ENCODE results near the gene FHOD1. TPM values are rescaled to one million over a fixed set of nuclear protein-coding genes. Genes with fewer than 3 reads are reported as not detected.

FHOD1 gene
- total RNA-seq, 1 experiment from 2014 or later: 45.5 TPM

DNA sequence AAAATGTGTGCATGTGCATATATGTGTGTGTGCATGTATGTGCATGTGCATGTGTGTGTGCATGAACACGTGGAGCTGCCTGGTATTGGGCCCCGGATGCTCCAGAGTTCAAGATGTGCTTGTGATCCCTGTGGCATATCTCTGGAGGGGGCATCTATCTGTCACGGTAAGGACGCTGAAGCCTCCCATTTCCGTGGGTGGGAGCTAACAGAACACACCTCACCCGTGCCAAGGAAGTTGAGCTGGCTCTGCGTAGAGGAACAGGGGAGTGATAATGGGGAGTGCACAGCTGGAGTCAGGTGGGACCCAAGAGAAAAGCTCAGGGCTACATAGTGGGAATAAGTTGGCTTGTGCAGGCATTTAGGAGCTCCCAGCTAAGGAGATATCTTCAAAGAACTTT, 35.6 kb downstream of the FHOD1 start:
- H4K20me1 ChIP-seq (ENCODE audit: low read length): no peaks in the 10 kb centered on the region
- no peak overlapping the region for H2AFZ ChIP-seq (ENCODE audit: low read length)
- ATAC-seq: no peak
- H3K4me3 ChIP-seq (ENCODE audit: low read length): no peak overlapping the region
- DNase-seq: no peak
- peaks cover 3% of the 10 kb centered on the region for H3F3A ChIP-seq (ENCODE audit: low read length, unreplicated experiment)
- TF ChIP-seq, protein P1, sequence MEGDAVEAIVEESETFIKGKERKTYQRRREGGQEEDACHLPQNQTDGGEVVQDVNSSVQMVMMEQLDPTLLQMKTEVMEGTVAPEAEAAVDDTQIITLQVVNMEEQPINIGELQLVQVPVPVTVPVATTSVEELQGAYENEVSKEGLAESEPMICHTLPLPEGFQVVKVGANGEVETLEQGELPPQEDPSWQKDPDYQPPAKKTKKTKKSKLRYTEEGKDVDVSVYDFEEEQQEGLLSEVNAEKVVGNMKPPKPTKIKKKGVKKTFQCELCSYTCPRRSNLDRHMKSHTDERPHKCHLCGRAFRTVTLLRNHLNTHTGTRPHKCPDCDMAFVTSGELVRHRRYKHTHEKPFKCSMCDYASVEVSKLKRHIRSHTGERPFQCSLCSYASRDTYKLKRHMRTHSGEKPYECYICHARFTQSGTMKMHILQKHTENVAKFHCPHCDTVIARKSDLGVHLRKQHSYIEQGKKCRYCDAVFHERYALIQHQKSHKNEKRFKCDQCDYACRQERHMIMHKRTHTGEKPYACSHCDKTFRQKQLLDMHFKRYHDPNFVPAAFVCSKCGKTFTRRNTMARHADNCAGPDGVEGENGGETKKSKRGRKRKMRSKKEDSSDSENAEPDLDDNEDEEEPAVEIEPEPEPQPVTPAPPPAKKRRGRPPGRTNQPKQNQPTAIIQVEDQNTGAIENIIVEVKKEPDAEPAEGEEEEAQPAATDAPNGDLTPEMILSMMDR (conservative IDR thresholded peaks at IDR 0.05; ENCODE audit: low read depth, low read length): no peak
- no peak for TF ChIP-seq EZH2phosphoT487 (IDR thresholded peaks at IDR 0.05; ENCODE audit: borderline replicate concordance, low read length)
- TF ChIP-seq EZH2 (IDR thresholded peaks at IDR 0.05; ENCODE audit: low read length, unreplicated experiment): no peak
- no peaks in the 10 kb centered on the region for H3K9me2 ChIP-seq (replicated peaks; ENCODE audit: low read length)
- peaks cover 30% of the 10 kb centered on the region for H3K4me1 ChIP-seq (ENCODE audit: insufficient read depth, low read length)
- H3K9me3 ChIP-seq (ENCODE audit: low read length): no peaks in the 10 kb centered on the region
- no peaks in the 10 kb centered on the region for H3K36me3 ChIP-seq (ENCODE audit: low read depth, low read length)
- no peaks in the 10 kb centered on the region for H3K27me3 ChIP-seq (ENCODE audit: low read length)
- no peak overlapping the region for H3K4me2 ChIP-seq (ENCODE audit: low read length)
- BruUV-seq (replicated peaks): no TSS peak
- intact Hi-C loops (cut with micrococcal nuclease): no loop called here
- POLR2A ChIA-PET (ENCODE audit: unreplicated experiment): no interaction called here
- no peak overlapping the region for H3K9ac ChIP-seq (ENCODE audit: low read length)
- H3K79me2 ChIP-seq (ENCODE audit: low read length): no peaks in the 10 kb centered on the region
- no peak overlapping the region for H3K27ac ChIP-seq (ENCODE audit: low read length)
- CTCF ChIA-PET: interaction anchor here (0.8 kb wide), 1 partner anchor 36 kb away, joined by 3 read pairs; the partner anchor contains the start of gene FHOD1

DNA sequence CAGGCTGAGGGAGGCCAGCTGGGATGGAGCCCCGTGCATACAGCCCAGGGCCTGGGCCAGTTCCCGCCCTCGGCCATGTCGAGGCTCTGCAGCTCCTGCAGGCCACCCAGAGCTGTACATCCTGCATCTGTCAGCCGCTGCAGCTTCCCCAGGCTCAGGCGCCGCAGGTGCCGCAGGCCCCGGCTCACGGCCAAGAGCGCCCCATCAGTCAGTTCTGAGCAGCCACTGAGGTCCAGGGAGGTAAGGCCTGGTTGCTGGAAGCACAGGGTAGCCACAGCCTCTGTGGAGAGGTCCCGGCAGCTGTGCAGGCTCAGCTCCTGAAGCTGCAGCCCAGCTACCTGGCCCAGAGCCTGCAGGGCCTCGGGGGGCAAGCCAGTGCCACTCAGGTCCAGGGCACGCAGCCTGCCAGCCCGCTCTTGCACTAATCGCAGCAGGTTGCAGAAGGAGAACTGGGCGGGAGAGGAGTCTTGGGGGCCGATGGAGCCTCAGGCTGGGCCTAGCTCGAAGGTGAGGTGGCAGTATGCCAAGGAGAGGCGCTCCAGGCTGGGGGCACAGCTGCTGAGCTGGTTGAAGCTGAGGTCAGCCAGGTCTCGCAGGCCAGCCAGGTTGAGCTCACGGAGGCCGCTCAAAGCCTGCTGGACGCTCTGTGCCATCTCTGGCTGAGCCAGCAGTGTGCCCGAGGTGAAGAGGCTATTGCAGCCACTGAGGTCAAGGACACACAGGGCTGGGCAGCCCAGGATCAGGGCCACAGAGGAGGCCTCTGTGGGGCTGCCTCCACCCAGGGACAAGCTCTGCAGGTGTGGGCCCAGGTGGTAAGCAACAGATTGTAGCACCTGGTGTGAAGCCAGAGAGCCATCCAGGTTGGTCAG, 37.0 kb downstream of the FHOD1 start:
- Histone ChIP-seq H3K9me2 (replicated peaks; ENCODE audit: low read length) (no peaks in the 10 kb centered on the region), H3K79me2 (ENCODE audit: low read length) (no peaks in the 10 kb centered on the region), H3K4me3 (ENCODE audit: low read length) (no peak overlapping the region), H3K4me1 (ENCODE audit: insufficient read depth, low read length) (peaks cover 38% of the 10 kb centered on the region), H2AFZ (ENCODE audit: low read length) (no peak overlapping the region), H3K27me3 (ENCODE audit: low read length) (no peaks in the 10 kb centered on the region), H3K4me2 (ENCODE audit: low read length) (no peak overlapping the region), H3K9ac (ENCODE audit: low read length) (no peak overlapping the region), H3K36me3 (ENCODE audit: low read depth, low read length) (no peaks in the 10 kb centered on the region), H3F3A (ENCODE audit: low read length, unreplicated experiment) (peaks cover 3% of the 10 kb centered on the region), H3K9me3 (ENCODE audit: low read length) (no peaks in the 10 kb centered on the region), H3K27ac (ENCODE audit: low read length) (no peak overlapping the region), H4K20me1 (ENCODE audit: low read length) (no peaks in the 10 kb centered on the region)
- CTCF ChIA-PET: no interaction called here
- intact Hi-C loops (cut with micrococcal nuclease): no loop called here
- ATAC-seq: no peak
- BruUV-seq (replicated peaks): no TSS peak
- POLR2A ChIA-PET (ENCODE audit: unreplicated experiment): no interaction called here
- TF ChIP-seq, protein P1 (conservative IDR thresholded peaks at IDR 0.05; ENCODE audit: low read depth, low read length): no peak
- no peak for TF ChIP-seq EZH2phosphoT487 (IDR thresholded peaks at IDR 0.05; ENCODE audit: borderline replicate concordance, low read length)
- no peak for TF ChIP-seq EZH2 (IDR thresholded peaks at IDR 0.05; ENCODE audit: low read length, unreplicated experiment)
- no peak for DNase-seq

DNA sequence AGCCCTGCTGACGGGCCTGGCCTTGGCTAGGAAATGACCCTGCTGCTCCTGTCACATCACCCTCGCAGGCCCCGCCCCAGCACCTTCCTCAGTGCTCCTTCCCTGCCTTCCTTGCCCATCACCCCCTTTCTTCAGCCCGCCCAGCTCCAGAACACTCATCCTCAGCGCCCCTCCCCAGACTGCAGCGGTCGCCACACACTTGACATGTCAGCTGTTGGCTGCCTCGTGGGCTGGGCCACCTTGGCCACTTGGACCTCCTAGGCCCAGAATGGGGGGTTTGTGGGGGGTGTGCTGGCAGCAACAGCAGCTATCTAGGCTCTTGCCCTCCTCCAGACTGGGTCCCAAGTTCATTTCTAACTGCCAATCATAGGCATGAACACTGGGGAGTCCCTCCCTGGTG, 37.7 kb downstream of the FHOD1 start:
- DNase-seq (no peak), ATAC-seq (no peak)
- H3K27me3 ChIP-seq (ENCODE audit: low read length): no peaks in the 10 kb centered on the region
- H3K4me1 ChIP-seq (ENCODE audit: insufficient read depth, low read length): peaks cover 38% of the 10 kb centered on the region
- H3K36me3 ChIP-seq (ENCODE audit: low read depth, low read length): no peaks in the 10 kb centered on the region
- peaks cover 3% of the 10 kb centered on the region for H3F3A ChIP-seq (ENCODE audit: low read length, unreplicated experiment)
- no peak overlapping the region for H3K9ac ChIP-seq (ENCODE audit: low read length)
- no peak overlapping the region for H2AFZ ChIP-seq (ENCODE audit: low read length)
- no peaks in the 10 kb centered on the region for H4K20me1 ChIP-seq (ENCODE audit: low read length)
- no peaks in the 10 kb centered on the region for H3K79me2 ChIP-seq (ENCODE audit: low read length)
- POLR2A ChIA-PET (ENCODE audit: unreplicated experiment): no interaction called here
- H3K9me2 ChIP-seq (replicated peaks; ENCODE audit: low read length): no peaks in the 10 kb centered on the region
- H3K9me3 ChIP-seq (ENCODE audit: low read length): no peaks in the 10 kb centered on the region
- H3K4me2 ChIP-seq (ENCODE audit: low read length): no peak overlapping the region
- no peak overlapping the region for H3K27ac ChIP-seq (ENCODE audit: low read length)
- intact Hi-C loops (cut with micrococcal nuclease): no loop called here
- no peak overlapping the region for H3K4me3 ChIP-seq (ENCODE audit: low read length)
- CTCF ChIA-PET: no interaction called here
- TF ChIP-seq, protein P1 (conservative IDR thresholded peaks at IDR 0.05; ENCODE audit: low read depth, low read length): no peak
- no peak for TF ChIP-seq EZH2phosphoT487 (IDR thresholded peaks at IDR 0.05; ENCODE audit: borderline replicate concordance, low read length)
- no peak for TF ChIP-seq EZH2 (IDR thresholded peaks at IDR 0.05; ENCODE audit: low read length, unreplicated experiment)
- no TSS peak for BruUV-seq (replicated peaks)
